Measurements from ENCODE around the gene BBS9. TPM values are rescaled to one million over a fixed set of nuclear protein-coding genes. Genes with fewer than 3 reads are reported as not detected.
A peak's percentile ranks its signal among the peaks of the same experiment; 100 is the strongest.

Gene BBS9
- total RNA-seq, 1 donor from 2014 or later: 16.2 TPM

- no peaks in the 10 kb centered on the region for H3K27me3 Mint-ChIP-seq (ENCODE audit: low read depth)
- H3K4me3 Mint-ChIP-seq: no peak overlapping the region
- DNase-seq (ENCODE audit: low read depth, low spot score): no peak
- no peak for TF ChIP-seq CTCF (conservative IDR thresholded peaks at IDR 0.05)
- peaks cover 7% of the 10 kb centered on the region for H3K9me3 Mint-ChIP-seq
- no peak overlapping the region for H3K27ac Mint-ChIP-seq (ENCODE audit: unreplicated experiment)
- peaks cover 8% of the 10 kb centered on the region for H3K36me3 Mint-ChIP-seq (ENCODE audit: low read depth)
- no peaks in the 10 kb centered on the region for H3K4me1 Mint-ChIP-seq
Measured at GRCh38 chr7:33179519-33179918, 50.2 kb downstream of the BBS9 start.

GRCh38 chr7:33183504-33183903 lies 54.1 kb downstream of the BBS9 start:
- Mint-ChIP-seq H3K4me1 (no peaks in the 10 kb centered on the region), H3K27ac (ENCODE audit: unreplicated experiment) (no peak overlapping the region), H3K27me3 (ENCODE audit: low read depth) (no peaks in the 10 kb centered on the region), H3K36me3 (ENCODE audit: low read depth) (peaks cover 8% of the 10 kb centered on the region), H3K9me3 (peaks cover 7% of the 10 kb centered on the region), H3K4me3 (no peak overlapping the region)
- TF ChIP-seq CTCF (conservative IDR thresholded peaks at IDR 0.05): no peak
- DNase-seq (ENCODE audit: low read depth, low spot score): no peak

GRCh38 chr7:33184828-33185227 lies 55.5 kb downstream of the BBS9 start:
- H3K9me3 Mint-ChIP-seq: peaks cover 5% of the 10 kb centered on the region
- DNase-seq (ENCODE audit: low read depth, low spot score): no peak
- TF ChIP-seq CTCF (conservative IDR thresholded peaks at IDR 0.05): no peak
- no peaks in the 10 kb centered on the region for H3K27me3 Mint-ChIP-seq (ENCODE audit: low read depth)
- H3K4me1 Mint-ChIP-seq: no peaks in the 10 kb centered on the region
- H3K36me3 Mint-ChIP-seq (ENCODE audit: low read depth): peaks cover 7% of the 10 kb centered on the region
- no peak overlapping the region for H3K27ac Mint-ChIP-seq (ENCODE audit: unreplicated experiment)
- H3K4me3 Mint-ChIP-seq: no peak overlapping the region

GRCh38 chr7:33185786-33186185 lies 56.4 kb downstream of the BBS9 start:
- Mint-ChIP-seq H3K36me3 (ENCODE audit: low read depth) (peaks cover 3% of the 10 kb centered on the region), H3K4me1 (no peaks in the 10 kb centered on the region), H3K4me3 (no peak overlapping the region), H3K27ac (ENCODE audit: unreplicated experiment) (no peak overlapping the region), H3K27me3 (ENCODE audit: low read depth) (no peaks in the 10 kb centered on the region), H3K9me3 (peaks cover 2% of the 10 kb centered on the region)
- DNase-seq (ENCODE audit: low read depth, low spot score): no peak
- peak; percentile 83 for TF ChIP-seq CTCF (conservative IDR thresholded peaks at IDR 0.05)

- no peak for DNase-seq (ENCODE audit: low read depth, low spot score)
- Mint-ChIP-seq H3K9me3 (no peaks in the 10 kb centered on the region), H3K4me1 (no peaks in the 10 kb centered on the region), H3K27ac (ENCODE audit: unreplicated experiment) (no peak overlapping the region), H3K27me3 (ENCODE audit: low read depth) (no peaks in the 10 kb centered on the region), H3K4me3 (no peak overlapping the region), H3K36me3 (ENCODE audit: low read depth) (no peaks in the 10 kb centered on the region)
- no peak for TF ChIP-seq CTCF (conservative IDR thresholded peaks at IDR 0.05)
Measured at GRCh38 chr7:33186192-33186591, 56.8 kb downstream of the BBS9 start.
